GM20431 (cell line): ENCODE results near the gene MS4A2.

ENCODE experiments used
- in situ Hi-C: fragments of 300-500 bp; cut with MseI, MboI; formaldehyde crosslinking; loops from one replicate; pipeline ENCODE4 v1.15.0; 2020; ENCODE audit warnings: low sequenced_read_pairs; ENCODE audit not compliant: unreplicated experiment

The MS4A2 gene

GRCh38 chr11:60143768-60144167, 55.3 kb downstream of the MS4A2 start:
- in situ Hi-C loops = no loop called here

DNA sequence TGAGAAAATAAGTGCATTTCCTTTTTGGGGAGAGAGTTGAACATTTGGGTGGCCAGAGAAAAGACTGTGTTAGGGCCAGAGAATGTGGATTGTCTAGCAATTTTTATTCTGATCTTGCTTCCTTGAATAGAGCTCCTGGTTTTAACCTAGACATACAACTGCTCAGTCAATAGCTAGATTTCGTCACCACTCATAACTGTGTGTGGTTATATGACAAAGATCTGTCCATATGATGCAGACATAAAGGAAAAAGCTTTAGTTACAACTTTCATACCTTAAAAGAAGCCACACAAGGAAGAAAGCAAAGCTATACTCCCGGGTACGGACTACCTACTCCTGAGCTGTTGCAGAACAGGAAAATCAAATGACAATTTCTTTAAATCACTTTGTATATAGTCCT, 57.2 kb downstream of the MS4A2 start:
- in situ Hi-C loops = no loop called here
